Measurements from ENCODE around the gene STX2.

DNA sequence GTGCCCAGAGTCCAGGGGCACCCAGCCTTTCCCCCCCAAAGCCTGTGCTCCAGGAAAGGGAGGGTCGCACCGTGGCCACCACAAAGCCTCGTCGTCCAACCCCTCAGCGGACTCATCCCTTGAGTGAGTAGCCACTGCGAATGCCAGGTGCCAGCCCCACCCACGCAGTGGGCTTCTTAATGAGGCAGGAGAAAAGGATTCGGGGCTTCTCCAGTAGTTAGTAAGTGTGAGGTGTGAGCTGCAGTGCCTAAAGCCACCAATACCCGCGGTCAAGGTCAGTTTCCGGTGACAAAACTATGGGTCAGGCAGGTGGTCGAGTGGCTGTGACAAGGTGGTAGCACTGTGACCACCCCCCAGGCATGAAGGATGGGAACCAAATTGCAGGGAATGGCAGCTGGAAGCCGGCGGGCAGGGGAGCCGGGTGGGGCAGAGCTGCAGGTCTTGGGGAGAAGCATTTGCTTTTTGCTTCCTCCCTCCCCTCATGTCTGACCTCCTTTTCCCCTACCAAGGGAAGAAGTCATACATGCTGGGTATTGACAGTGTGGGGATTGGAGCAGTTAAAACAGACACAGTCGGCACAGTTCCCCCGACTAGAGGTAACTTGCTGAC lies 40.8 kb upstream of the STX2 start:
- TF ChIP-seq, protein P1, sequence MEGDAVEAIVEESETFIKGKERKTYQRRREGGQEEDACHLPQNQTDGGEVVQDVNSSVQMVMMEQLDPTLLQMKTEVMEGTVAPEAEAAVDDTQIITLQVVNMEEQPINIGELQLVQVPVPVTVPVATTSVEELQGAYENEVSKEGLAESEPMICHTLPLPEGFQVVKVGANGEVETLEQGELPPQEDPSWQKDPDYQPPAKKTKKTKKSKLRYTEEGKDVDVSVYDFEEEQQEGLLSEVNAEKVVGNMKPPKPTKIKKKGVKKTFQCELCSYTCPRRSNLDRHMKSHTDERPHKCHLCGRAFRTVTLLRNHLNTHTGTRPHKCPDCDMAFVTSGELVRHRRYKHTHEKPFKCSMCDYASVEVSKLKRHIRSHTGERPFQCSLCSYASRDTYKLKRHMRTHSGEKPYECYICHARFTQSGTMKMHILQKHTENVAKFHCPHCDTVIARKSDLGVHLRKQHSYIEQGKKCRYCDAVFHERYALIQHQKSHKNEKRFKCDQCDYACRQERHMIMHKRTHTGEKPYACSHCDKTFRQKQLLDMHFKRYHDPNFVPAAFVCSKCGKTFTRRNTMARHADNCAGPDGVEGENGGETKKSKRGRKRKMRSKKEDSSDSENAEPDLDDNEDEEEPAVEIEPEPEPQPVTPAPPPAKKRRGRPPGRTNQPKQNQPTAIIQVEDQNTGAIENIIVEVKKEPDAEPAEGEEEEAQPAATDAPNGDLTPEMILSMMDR (IDR thresholded peaks at IDR 0.05; ENCODE audit: insufficient read depth, low read depth, low read length): no peak
- TF ChIP-seq EZH2 (IDR thresholded peaks at IDR 0.05; ENCODE audit: insufficient read depth, low read length): no peak
